GM21529 (cell line): ENCODE measurements around the gene ALDH16A1.
"Not testable (repeated sequence)": the region's sequence is repeated elsewhere in the genome, so short reads cannot be mapped to it uniquely, and the experiment has no call there.

Experiments
- ATAC-seq: cut with Tn5 transposase; IDR thresholded peaks from one replicate; pipeline ENCODE4 v1.9.1; 2021; ENCODE audit not compliant: unreplicated experiment

The ALDH16A1 gene

GRCh38 chr19:49461656-49462055, 8.6 kb downstream of the ALDH16A1 start:
- no peak for ATAC-seq

DNA sequence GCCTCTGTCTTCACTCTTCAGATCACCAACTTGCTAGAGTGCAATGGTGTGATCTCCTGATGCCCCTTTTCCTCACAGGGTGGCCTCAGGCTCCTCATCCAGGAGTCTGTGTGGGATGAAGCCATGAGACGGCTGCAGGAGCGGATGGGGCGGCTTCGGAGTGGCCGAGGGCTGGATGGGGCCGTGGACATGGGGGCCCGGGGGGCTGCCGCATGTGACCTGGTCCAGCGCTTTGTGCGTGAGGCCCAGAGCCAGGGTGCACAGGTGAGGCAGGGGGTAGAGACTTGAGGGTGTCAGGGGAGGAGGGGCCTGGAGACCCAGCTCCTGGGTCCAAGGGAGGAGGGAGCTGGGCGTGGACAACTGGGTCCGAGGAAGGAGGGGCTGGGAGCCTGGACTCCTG, 9.5 kb downstream of the ALDH16A1 start:
- no peak for ATAC-seq

DNA sequence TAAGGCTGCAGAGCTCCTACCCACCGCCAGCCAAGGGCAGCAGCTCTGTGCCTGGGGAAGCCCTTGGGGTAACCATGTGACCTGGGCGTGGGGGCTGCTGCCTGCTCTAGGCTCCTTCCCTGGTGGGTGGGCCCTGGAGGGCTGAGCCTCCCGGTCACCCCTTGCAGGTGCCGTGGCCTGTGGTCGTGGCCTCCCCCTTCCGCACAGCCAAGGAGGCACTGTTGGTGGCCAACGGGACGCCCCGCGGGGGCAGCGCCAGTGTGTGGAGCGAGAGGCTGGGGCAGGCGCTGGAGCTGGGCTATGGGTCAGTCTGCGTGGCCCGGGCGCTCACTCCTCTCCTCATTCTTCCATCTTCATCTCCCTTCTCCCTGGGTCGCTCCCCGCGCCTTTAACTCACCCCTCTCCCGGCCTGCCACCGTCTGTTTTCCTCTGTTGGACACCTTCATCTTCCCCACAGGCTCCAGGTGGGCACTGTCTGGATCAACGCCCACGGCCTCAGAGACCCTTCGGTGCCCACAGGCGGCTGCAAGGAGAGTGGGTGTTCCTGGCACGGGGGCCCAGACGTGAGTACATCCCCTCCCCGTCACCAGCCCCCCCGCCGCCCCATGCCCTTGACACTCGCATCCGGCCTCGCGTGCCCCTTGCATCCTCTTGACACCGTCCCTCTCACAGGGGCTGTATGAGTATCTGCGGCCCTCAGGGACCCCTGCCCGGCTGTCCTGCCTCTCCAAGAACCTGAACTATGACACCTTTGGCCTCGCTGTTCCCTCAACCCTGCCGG, 11.1 kb downstream of the ALDH16A1 start:
- no peak for ATAC-seq

GRCh38 chr19:49465371-49465770, 12.3 kb downstream of the ALDH16A1 start:
- ATAC-seq: no peak

GRCh38 chr19:49468199-49468598, 15.2 kb downstream of the ALDH16A1 start:
- ATAC-seq: no peak

DNA sequence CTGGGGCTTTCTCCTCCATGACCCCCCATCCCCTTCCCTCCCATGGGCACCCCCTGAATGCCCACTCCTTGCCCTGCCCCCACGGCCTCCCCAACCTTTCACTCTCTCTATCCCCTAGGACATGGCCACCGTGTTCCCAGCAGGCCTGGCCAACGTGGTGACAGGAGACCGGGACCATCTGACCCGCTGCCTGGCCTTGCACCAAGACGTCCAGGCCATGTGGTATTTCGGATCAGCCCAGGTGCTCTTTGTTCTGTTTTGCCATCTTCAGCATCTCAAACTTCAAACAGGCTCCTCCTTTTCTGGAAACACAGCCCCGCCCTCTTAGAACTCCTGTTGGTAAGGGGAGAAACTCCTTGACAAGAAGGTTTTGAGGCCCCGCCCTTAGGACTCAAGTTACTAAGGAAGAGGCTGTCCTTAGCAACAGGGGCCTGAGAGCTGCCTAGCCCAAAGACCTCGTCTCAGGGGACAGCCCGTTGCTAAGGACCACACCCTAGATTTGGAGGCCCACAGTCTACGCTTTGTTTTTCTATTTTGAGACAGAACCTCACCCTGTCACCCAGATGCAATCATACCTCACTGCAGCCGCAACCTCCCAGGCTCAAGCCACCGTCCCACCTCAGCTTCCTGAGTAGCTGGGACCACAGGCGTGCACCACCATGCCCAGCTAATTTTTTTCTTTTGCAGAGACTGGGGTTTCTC, 15.9 kb downstream of the ALDH16A1 start:
- ATAC-seq: peak; percentile 61

GRCh38 chr19:49469828-49470614, 17.0 kb downstream of the ALDH16A1 start:
- peak; percentile 47 for ATAC-seq

GRCh38 chr19:49470615-49470978, 17.6 kb downstream of the ALDH16A1 start:
- ATAC-seq: no peak

GRCh38 chr19:49472936-49473335, 19.9 kb downstream of the ALDH16A1 start:
- no peak for ATAC-seq

DNA sequence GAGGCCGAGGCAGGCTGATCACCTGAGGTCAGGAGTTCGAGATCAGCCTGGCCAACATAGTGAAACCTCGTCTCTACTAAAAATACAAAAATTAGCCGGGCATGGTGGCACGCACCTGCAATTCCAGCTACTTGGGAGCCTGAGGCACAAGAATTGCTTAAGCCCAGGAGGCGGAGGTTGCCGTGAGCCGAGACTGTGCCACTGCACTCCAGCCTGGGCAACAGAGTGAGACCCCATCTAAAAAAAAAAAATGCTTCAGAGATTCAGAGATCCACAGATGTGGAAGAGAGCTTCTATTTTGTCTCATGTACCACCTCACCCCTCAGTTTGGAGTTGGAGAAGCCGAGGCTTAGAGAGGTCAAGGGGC, 20.5 kb downstream of the ALDH16A1 start:
- ATAC-seq: not testable (repeated sequence)

GRCh38 chr19:49473868-49474541, 21.0 kb downstream of the ALDH16A1 start, which contains the start of gene FLT3LG:
Gene FLT3LG (plus strand): TSS chr19:49474215. CDS start chr19:49474640, 425 bp downstream.
- ATAC-seq: peak; percentile 56

GRCh38 chr19:49474542-49474924, 21.5 kb downstream of the ALDH16A1 start:
- no peak for ATAC-seq

DNA sequence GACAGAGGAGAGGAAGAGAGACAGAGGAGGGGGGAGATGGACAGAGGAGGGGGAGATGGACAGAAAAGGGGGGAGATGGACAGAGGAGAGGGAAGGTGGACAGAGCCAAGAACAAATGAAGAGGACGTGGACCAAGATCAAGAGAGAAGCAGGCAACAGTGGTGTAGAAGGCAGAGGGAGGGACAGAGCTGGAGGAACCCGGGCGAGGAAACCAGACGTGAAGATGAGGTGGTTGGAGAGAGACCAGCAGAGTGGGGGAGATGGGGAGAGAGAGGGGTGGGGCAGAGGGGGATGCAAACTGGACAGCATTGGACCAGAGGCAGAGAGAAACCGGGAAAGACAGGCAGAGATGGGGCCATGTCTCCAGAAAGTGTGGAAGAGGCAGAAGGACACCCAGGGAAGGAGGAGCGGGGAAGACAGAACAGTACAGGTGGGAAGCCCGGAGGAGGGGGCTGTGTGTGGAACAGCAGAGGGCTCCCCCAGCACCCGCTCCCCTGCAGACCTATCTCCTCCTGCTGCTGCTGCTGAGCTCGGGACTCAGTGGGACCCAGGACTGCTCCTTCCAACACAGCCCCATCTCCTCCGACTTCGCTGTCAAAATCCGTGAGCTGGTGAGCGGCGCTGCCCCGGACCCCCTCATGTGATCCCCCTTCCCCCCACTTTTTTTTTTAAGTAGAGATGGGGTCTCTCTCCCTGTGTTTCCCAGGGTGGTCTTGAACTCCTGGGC, 22.3 kb downstream of the ALDH16A1 start:
- ATAC-seq: no peak

DNA sequence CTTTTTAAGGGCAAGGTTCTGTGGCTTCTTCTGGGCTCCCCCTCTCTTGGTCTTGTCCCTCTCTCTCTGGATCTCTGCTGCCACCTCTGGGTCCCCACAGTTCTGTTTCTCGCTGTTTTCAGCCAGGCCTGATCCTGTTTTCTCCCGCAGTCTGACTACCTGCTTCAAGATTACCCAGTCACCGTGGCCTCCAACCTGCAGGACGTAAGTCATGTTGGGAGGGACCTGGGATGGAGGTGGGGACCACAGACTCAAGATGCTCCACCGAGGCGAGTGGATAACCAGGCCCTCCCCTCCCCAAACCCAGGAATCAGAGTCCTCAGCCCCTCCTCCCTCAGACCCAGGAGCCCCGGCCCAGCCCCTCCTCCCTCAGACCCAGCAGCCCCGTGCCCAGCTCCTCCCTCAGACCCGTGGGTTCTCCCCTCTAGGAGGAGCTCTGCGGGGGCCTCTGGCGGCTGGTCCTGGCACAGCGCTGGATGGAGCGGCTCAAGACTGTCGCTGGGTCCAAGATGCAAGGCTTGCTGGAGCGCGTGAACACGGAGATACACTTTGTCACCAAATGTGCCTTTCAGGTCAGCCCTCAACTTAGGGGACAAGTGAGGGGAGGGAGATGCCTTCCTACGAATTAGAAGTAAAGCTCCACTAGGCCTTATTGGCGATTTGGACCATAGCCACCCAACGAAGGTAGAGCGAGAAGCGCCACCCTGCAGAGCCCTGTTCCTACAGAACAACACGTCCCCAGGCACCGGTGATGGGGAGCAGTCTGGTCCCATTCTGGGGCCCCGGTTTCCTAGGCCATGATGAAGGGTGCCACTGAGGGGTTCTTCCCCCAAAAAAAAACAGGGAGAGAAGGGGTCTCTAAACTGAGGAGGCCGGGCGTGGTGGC, 23.2 kb downstream of the ALDH16A1 start:
- ATAC-seq: no peak

- ATAC-seq: no peak
These were observed 27.1 kb downstream of the ALDH16A1 start for GRCh38 chr19:49479975-49480628.

GRCh38 chr19:49481020-49481683, 28.1 kb downstream of the ALDH16A1 start:
- no peak for ATAC-seq

GRCh38 chr19:49486232-49486631, 33.2 kb downstream of the ALDH16A1 start:
- no peak for ATAC-seq

DNA sequence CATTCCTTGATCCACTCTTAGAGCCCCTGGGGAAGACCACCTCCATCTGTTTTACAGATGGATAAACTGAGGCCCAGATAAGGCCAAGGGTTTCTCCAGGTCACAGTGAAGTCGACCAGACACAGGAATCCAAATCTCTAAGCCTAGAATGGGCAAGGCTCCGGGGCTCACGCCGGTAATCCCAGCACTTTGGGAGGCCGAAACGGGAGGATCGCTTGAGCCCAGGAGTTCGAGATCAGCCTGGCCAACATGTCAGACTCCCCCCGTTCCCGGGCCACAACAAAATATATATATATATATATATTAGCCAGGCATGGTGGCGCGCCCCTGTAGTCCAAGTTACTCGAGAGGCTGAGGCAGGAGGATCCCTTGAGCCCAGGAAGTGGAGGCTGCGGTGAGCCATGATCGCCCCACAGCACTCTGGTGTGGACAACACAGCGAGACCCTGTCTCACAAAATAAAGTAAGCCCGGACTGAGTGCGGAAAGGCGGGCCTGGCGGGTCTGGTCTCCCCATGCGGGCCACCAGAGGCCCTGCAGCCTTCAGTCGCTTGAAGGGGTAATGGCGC, 33.8 kb downstream of the ALDH16A1 start:
- ATAC-seq: no peak
